Natural killer cell (primary cell): ENCODE measurements around the gene DNAJB14. TPM values are rescaled to one million over a fixed set of nuclear protein-coding genes. Genes with fewer than 3 reads are reported as not detected.

Source experiments
- ATAC-seq, 3 donors: fragments of 150-1000 bp in 2 of 3; fragments of 200-7000 bp in 1 of 3; cut with Tn5 transposase; 1 replicate in 1 of 3; 2 replicates in 2 of 3; pipeline ENCODE4 v1.10.0; 2021; ENCODE audit warnings: mild to moderate bottlenecking in 2 of 3, moderate library complexity in 2 of 3
- DNase-seq, 2 donors: peaks; one replicate each; pipeline versions ENCODE4 v3.0.0 to v3.0.0-alpha.2; 2013 to 2021; ENCODE audit warnings: mixed read lengths in 1 of 2
- H3K27ac ChIP-seq: one replicate; pipeline ENCODE4 v1.5.1; 2013; ENCODE audit warnings: mild to moderate bottlenecking, low read length
- H3K27me3 ChIP-seq: one replicate; pipeline ENCODE4 v1.6.1; 2013; ENCODE audit warnings: low read length; ENCODE audit not compliant: control insufficient read depth, insufficient read depth
- H3K36me3 ChIP-seq: one replicate; pipeline ENCODE4 v1.6.1; 2013; ENCODE audit warnings: low read length; ENCODE audit not compliant: control insufficient read depth, insufficient read depth
- H3K4me1 ChIP-seq: one replicate; pipeline ENCODE4 v1.6.1; 2013; ENCODE audit warnings: low read length; ENCODE audit not compliant: control insufficient read depth, insufficient read depth
- H3K4me3 ChIP-seq: one replicate; pipeline ENCODE4 v1.5.1; 2013; ENCODE audit warnings: low read length
- H3K9me3 ChIP-seq: one replicate; pipeline ENCODE4 v1.6.1; 2013; ENCODE audit warnings: low read length; ENCODE audit not compliant: control insufficient read depth, insufficient read depth
- H3K27ac Mint-ChIP-seq, 2 donors: one replicate each; pipeline ENCODE4 v1.8.0; 2022; ENCODE audit warnings: mild to moderate bottlenecking in 2 of 2, mixed read lengths in 2 of 2, moderate library complexity in 1 of 2
- H3K27me3 Mint-ChIP-seq, 2 donors: one replicate each; pipeline ENCODE4 v1.8.0; 2022; ENCODE audit warnings: low read depth in 2 of 2, mixed read lengths in 2 of 2
- H3K36me3 Mint-ChIP-seq: one replicate; pipeline ENCODE4 v1.8.0; 2022; ENCODE audit warnings: mixed read lengths
- H3K4me1 Mint-ChIP-seq, 2 donors: one replicate each; pipeline ENCODE4 v1.8.0; 2022; ENCODE audit warnings: mixed read lengths in 2 of 2
- H3K4me3 Mint-ChIP-seq: one replicate; pipeline ENCODE4 v1.8.0; 2022; ENCODE audit warnings: mild to moderate bottlenecking, moderate library complexity, mixed read lengths
- H3K9me3 Mint-ChIP-seq, 2 donors: one replicate each; pipeline ENCODE4 v1.8.0; 2022; ENCODE audit warnings: mixed read lengths in 2 of 2
- CTCF ChIP-seq: fragments of 200-600 bp; IDR thresholded peaks from one replicate; pipeline ENCODE4 v1.8.0; 2022; ENCODE audit warnings: antibody characterized with exemption
- WGBS: methylation state at CpG from one replicate; pipeline ENCODE4 v1.1.7; 2013; ENCODE audit warnings: missing lambda C conversion rate; ENCODE audit not compliant: insufficient coverage; 5-methylcytosine and 5-hydroxymethylcytosine counted together
- intact Hi-C: fragments of 100-400 bp; cut with micrococcal nuclease; formaldehyde crosslinking; loops from one replicate; pipeline ENCODE4 v1.14.2; 2022
- total RNA-seq, 4 donors: library from RNA; stranded (reverse); fragments of 120-200 nt in 1 of 4; gene quantifications; one replicate each; pipeline versions ENCODE4 v1.2.3 to v1.2.4, GENCODE V29; 2013 to 2022

DNAJB14 gene
- total RNA-seq, 3 donors from 2014 or later (not counting 1 experiment from before 2014, with no cell fraction given): 81.0 to 90.0 (median 86.1) TPM

- DNase-seq (no peak), ATAC-seq (no peak)
- Histone ChIP-seq H3K9me3 (no peaks in the 10 kb centered on the region), H3K4me3 (peak overlapping the region; percentile 100), H3K4me1 (peaks cover 13% of the 10 kb centered on the region), H3K27me3 (no peaks in the 10 kb centered on the region), H3K36me3 (peaks cover 9% of the 10 kb centered on the region), H3K27ac (peak overlapping the region; percentile 91)
- Mint-ChIP-seq H3K27ac (no peak overlapping the region), H3K4me1 (peaks cover 9 to 17% of the 10 kb centered on the region in 2 donors), H3K9me3 (no peaks in the 10 kb centered on the region), H3K36me3 (no peaks in the 10 kb centered on the region), H3K27me3 (no peaks in the 10 kb centered on the region), H3K4me3 (no peak overlapping the region)
- 1% methylated on average over 8 of the region's 8 CpGs for WGBS
- no peak for TF ChIP-seq CTCF
- intact Hi-C loops: no loop called here
These were observed 4.5 kb upstream of the DNAJB14 start for GRCh38 chr4:99950913-99951254.

GRCh38 chr4:99949999-99950912, 3.8 kb upstream of the DNAJB14 start, which contains the start of gene H2AZ1:
H2AZ1 (minus strand) TSS chr4:99950275; CDS start chr4:99950170, 105 bp downstream.
- Histone ChIP-seq H3K9me3 (no peaks in the 10 kb centered on the region), H3K27me3 (no peaks in the 10 kb centered on the region), H3K27ac (peak within 1 kb of the TSS; percentile 91), H3K36me3 (peaks cover 9% of the 10 kb centered on the region), H3K4me3 (peak within 1 kb of the TSS; percentile 100), H3K4me1 (peaks cover 13% of the 10 kb centered on the region)
- peak; percentile 72 to 87 (median 76) for ATAC-seq
- under 1% methylated on average over 76 of the region's 76 CpGs for WGBS
- Mint-ChIP-seq H3K4me1 (peaks cover 16 to 23% of the 10 kb centered on the region in 2 donors), H3K27me3 (no peaks in the 10 kb centered on the region), H3K9me3 (no peaks in the 10 kb centered on the region), H3K4me3 (no peak within 1 kb of the TSS), H3K36me3 (no peaks in the 10 kb centered on the region), H3K27ac (no peak within 1 kb of the TSS)
- DNase-seq: peak; percentile 87 to 98
- intact Hi-C loops: loop anchor here (1.0 kb wide), 2 partner anchors 138 to 862 kb away; partner anchors contain the start of gene ADH5
- TF ChIP-seq CTCF: no peak

GRCh38 chr4:99949034-99949998, 2.9 kb upstream of the DNAJB14 start:
- no peak overlapping the region for H3K4me3 Mint-ChIP-seq
- H3K4me1 ChIP-seq: peaks cover 20% of the 10 kb centered on the region
- under 1% methylated on average over 98 of the region's 98 CpGs for WGBS
- peaks cover 25 to 32% of the 10 kb centered on the region in 2 donors for H3K4me1 Mint-ChIP-seq
- DNase-seq (peak; percentile 72 to 95), ATAC-seq (peak; percentile 26 to 59 (median 35))
- H3K36me3 Mint-ChIP-seq: no peaks in the 10 kb centered on the region
- H3K27me3 Mint-ChIP-seq: no peaks in the 10 kb centered on the region
- peak overlapping the region; percentile 91 for H3K27ac ChIP-seq
- H3K27me3 ChIP-seq: no peaks in the 10 kb centered on the region
- H3K36me3 ChIP-seq: peaks cover 9% of the 10 kb centered on the region
- H3K27ac Mint-ChIP-seq: no peak overlapping the region
- no peaks in the 10 kb centered on the region for H3K9me3 Mint-ChIP-seq
- intact Hi-C loops: loop anchor here (1.0 kb wide), 2 partner anchors 137 to 861 kb away; partner anchors contain the start of gene ADH5
- peak overlapping the region; percentile 100 for H3K4me3 ChIP-seq
- peak; percentile 81 for TF ChIP-seq CTCF
- H3K9me3 ChIP-seq: no peaks in the 10 kb centered on the region
